ENCODE data around the gene UGT2B28.
"Not testable (repeated sequence)": the region's sequence is repeated elsewhere in the genome, so short reads cannot be mapped to it uniquely, and the experiment has no call there.

Gene UGT2B28

GRCh38 chr4:69317669-69318298 lies 37.5 kb downstream of the UGT2B28 start:
- H3K4me1 ChIP-seq (ENCODE audit: insufficient read depth, low read length, severe bottlenecking); H4K20me1 ChIP-seq (ENCODE audit: insufficient read depth, low read length); H3K27ac ChIP-seq (ENCODE audit: low read depth, low read length, poor library complexity, severe bottlenecking); H3K4me2 ChIP-seq (ENCODE audit: low read length); H3K9ac ChIP-seq (ENCODE audit: low read length); H3K27me3 ChIP-seq (ENCODE audit: insufficient read depth, low read length); H3K36me3 ChIP-seq (ENCODE audit: insufficient read depth, low read length); H3K79me2 ChIP-seq (ENCODE audit: insufficient read depth, low read length); H3K4me3 ChIP-seq (ENCODE audit: low read depth, low read length, poor library complexity, severe bottlenecking); H3F3A ChIP-seq (ENCODE audit: insufficient read depth, low read length); H2AFZ ChIP-seq (ENCODE audit: low read length); H3K9me2 ChIP-seq (ENCODE audit: low read depth, low read length); H3K9me3 ChIP-seq (ENCODE audit: low read length): not testable (repeated sequence)
- TF ChIP-seq CTCF (IDR thresholded peaks at IDR 0.05; ENCODE audit: low read length): peak; percentile 57

DNA sequence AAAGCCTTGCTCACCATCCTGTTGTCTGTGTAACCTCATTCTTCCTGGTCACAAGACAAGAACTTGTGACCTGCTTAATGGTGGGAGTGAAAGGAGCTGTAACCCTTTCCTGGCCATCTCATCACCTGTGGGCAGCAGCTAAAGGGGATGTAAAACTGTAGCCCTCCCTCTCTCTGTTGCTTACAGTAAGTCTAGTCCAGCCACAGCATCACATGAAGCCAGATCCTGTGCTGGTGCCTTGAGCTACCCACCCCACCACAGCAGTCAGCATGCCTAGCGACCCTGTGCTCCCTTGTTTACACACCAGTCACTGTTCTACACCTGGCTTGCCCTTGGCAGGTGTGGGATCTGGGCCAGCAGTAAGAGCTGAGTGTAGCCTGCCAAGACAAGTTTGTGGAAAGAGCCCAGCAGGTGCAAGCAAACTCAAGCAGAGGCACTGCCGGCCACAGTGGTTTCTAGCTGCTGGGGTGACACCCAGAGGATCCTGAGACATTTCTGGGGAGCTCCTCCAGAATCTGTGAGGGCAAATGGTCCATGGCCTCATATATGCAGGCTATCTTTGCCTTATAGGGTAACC lies 41.0 kb downstream of the UGT2B28 start:
- Histone ChIP-seq H3K79me2 (ENCODE audit: insufficient read depth, low read length) (no peaks in the 10 kb centered on the region), H3F3A (ENCODE audit: insufficient read depth, low read length) (no peaks in the 10 kb centered on the region), H3K27ac (ENCODE audit: low read depth, low read length, poor library complexity, severe bottlenecking) (no peak overlapping the region), H3K9me2 (ENCODE audit: low read depth, low read length) (no peaks in the 10 kb centered on the region), H3K36me3 (ENCODE audit: insufficient read depth, low read length) (no peaks in the 10 kb centered on the region), H3K4me1 (ENCODE audit: insufficient read depth, low read length, severe bottlenecking) (no peaks in the 10 kb centered on the region), H2AFZ (ENCODE audit: low read length) (no peak overlapping the region), H4K20me1 (ENCODE audit: insufficient read depth, low read length) (no peaks in the 10 kb centered on the region), H3K9ac (ENCODE audit: low read length) (no peak overlapping the region), H3K4me2 (ENCODE audit: low read length) (no peak overlapping the region), H3K9me3 (ENCODE audit: low read length) (no peaks in the 10 kb centered on the region), H3K27me3 (ENCODE audit: insufficient read depth, low read length) (no peaks in the 10 kb centered on the region), H3K4me3 (ENCODE audit: low read depth, low read length, poor library complexity, severe bottlenecking) (no peak overlapping the region)
- no peak for TF ChIP-seq EZH2 (IDR thresholded peaks at IDR 0.05; ENCODE audit: borderline replicate concordance, low read length)
- TF ChIP-seq CTCF (IDR thresholded peaks at IDR 0.05; ENCODE audit: low read length): no peak

- H3K4me3 ChIP-seq (ENCODE audit: low read depth, low read length, poor library complexity, severe bottlenecking): no peak overlapping the region
- H3K27ac ChIP-seq (ENCODE audit: low read depth, low read length, poor library complexity, severe bottlenecking): no peak overlapping the region
- H3F3A ChIP-seq (ENCODE audit: insufficient read depth, low read length): no peaks in the 10 kb centered on the region
- H3K4me1 ChIP-seq (ENCODE audit: insufficient read depth, low read length, severe bottlenecking): no peaks in the 10 kb centered on the region
- H3K4me2 ChIP-seq (ENCODE audit: low read length): no peak overlapping the region
- no peaks in the 10 kb centered on the region for H3K79me2 ChIP-seq (ENCODE audit: insufficient read depth, low read length)
- H3K9ac ChIP-seq (ENCODE audit: low read length): no peak overlapping the region
- no peaks in the 10 kb centered on the region for H3K9me2 ChIP-seq (ENCODE audit: low read depth, low read length)
- H3K9me3 ChIP-seq (ENCODE audit: low read length): no peaks in the 10 kb centered on the region
- H3K36me3 ChIP-seq (ENCODE audit: insufficient read depth, low read length): no peaks in the 10 kb centered on the region
- no peaks in the 10 kb centered on the region for H4K20me1 ChIP-seq (ENCODE audit: insufficient read depth, low read length)
- H3K27me3 ChIP-seq (ENCODE audit: insufficient read depth, low read length): no peaks in the 10 kb centered on the region
- no peak overlapping the region for H2AFZ ChIP-seq (ENCODE audit: low read length)
- TF ChIP-seq CTCF (IDR thresholded peaks at IDR 0.05; ENCODE audit: low read length): no peak
- TF ChIP-seq EZH2 (IDR thresholded peaks at IDR 0.05; ENCODE audit: borderline replicate concordance, low read length): no peak
Measured at GRCh38 chr4:69322055-69322454, 41.8 kb downstream of the UGT2B28 start.

Data from OCI-LY1 (cell line).